Neural cell (in vitro differentiated cells): ENCODE measurements around the gene STRAP. TPM values are rescaled to one million over a fixed set of nuclear protein-coding genes. Genes with fewer than 3 reads are reported as not detected.
"Not testable (repeated sequence)": the region's sequence is repeated elsewhere in the genome, so short reads cannot be mapped to it uniquely, and the experiment has no call there.

Experiments used
- H2AFZ ChIP-seq: fragments of 200-600, 300-800 bp; sonication (generic), shearing (Covaris generic); 2 replicates; pipeline ENCODE4 v1.6.0; 2014; ENCODE audit warnings: low read depth, mild to moderate bottlenecking, antibody characterized with exemption, low read length, moderate library complexity
- H3F3A ChIP-seq: fragments of 200-600 bp; shearing (Covaris generic); 2 replicates; pipeline ENCODE4 v1.6.1; 2016; ENCODE audit warnings: mild to moderate bottlenecking, moderate library complexity, mixed read lengths, antibody characterized with exemption, low read length; ENCODE audit not compliant: insufficient read depth, poor library complexity, severe bottlenecking
- H3K27ac ChIP-seq: fragments of 200-600, 300-800 bp; sonication (generic), shearing (Covaris generic); 2 replicates; pipeline ENCODE4 v1.5.1; 2014; ENCODE audit warnings: mild to moderate bottlenecking, low read length, moderate library complexity
- H3K27me3 ChIP-seq: fragments of 300-800, 200-600 bp; sonication (generic), shearing (Covaris generic); 2 replicates; pipeline ENCODE4 v1.6.0; 2014; ENCODE audit warnings: mild to moderate bottlenecking, low read depth, low read length, moderate library complexity; ENCODE audit not compliant: insufficient read depth
- H3K36me3 ChIP-seq: fragments of 300-800, 200-600 bp; sonication (generic), shearing (Covaris generic); 2 replicates; pipeline ENCODE4 v1.5.1; 2014; ENCODE audit warnings: mild to moderate bottlenecking, antibody characterized with exemption, low read length, moderate library complexity; ENCODE audit not compliant: insufficient read depth
- H3K4me2 ChIP-seq: fragments of 300-800, 200-600 bp; sonication (generic), shearing (Covaris generic); 2 replicates; pipeline ENCODE4 v1.6.0; 2014; ENCODE audit warnings: mild to moderate bottlenecking, low read length
- H3K4me3 ChIP-seq: fragments of 300-800, 200-600 bp; sonication (generic), shearing (Covaris generic); 2 replicates; pipeline ENCODE4 v1.5.1; 2014; ENCODE audit warnings: mild to moderate bottlenecking, low read length, moderate library complexity
- H3K79me2 ChIP-seq: fragments of 200-600 bp; shearing (Covaris generic); replicated peaks from 2 replicates; pipeline ENCODE4 v1.6.0; 2014; ENCODE audit warnings: mild to moderate bottlenecking, low read length, moderate library complexity; ENCODE audit not compliant: insufficient read depth
- H3K9ac ChIP-seq: fragments of 300-800, 200-600 bp; sonication (generic), shearing (Covaris generic); 2 replicates; pipeline ENCODE4 v1.6.1; 2016; ENCODE audit warnings: mild to moderate bottlenecking, low read length, mixed read lengths
- H3K9me2 ChIP-seq: fragments of 200-600 bp; shearing (Covaris generic); 2 replicates; pipeline ENCODE4 v1.6.1; 2016; ENCODE audit warnings: mild to moderate bottlenecking, low read length, mixed read lengths; ENCODE audit not compliant: insufficient read depth
- H3K9me3 ChIP-seq: fragments of 200-600, 300-800 bp; sonication (generic), shearing (Covaris generic); 2 replicates; pipeline ENCODE4 v1.6.1; 2016; ENCODE audit warnings: mild to moderate bottlenecking, mixed run types, low read length, moderate library complexity, mixed read lengths
- H4K20me1 ChIP-seq: fragments of 200-600 bp; shearing (Covaris generic); 2 replicates; pipeline ENCODE4 v1.6.1; 2016; ENCODE audit warnings: mild to moderate bottlenecking, mixed run types; ENCODE audit not compliant: insufficient read depth
- CTCF ChIP-seq: fragments of 450-650 bp; IDR thresholded peaks from 2 replicates; pipeline ENCODE4 v1.5.1; 2014; ENCODE audit warnings: antibody characterized with exemption, mild to moderate bottlenecking, moderate library complexity; ENCODE audit not compliant: poor library complexity, severe bottlenecking
- EP300 ChIP-seq: fragments of 450-650 bp; conservative IDR thresholded peaks from 2 replicates; pipeline ENCODE4 v1.6.1; 2014; ENCODE audit warnings: antibody characterized with exemption, mild to moderate bottlenecking, moderate library complexity; ENCODE audit not compliant: poor library complexity, severe bottlenecking
- EZH2 ChIP-seq: fragments of 200-600, 300-800 bp; shearing (Covaris generic), sonication (generic); IDR thresholded peaks from 2 replicates; pipeline ENCODE4 v1.6.1; 2014; ENCODE audit warnings: antibody characterized with exemption, low read length, borderline replicate concordance, mild to moderate bottlenecking; ENCODE audit not compliant: insufficient read depth, poor library complexity, severe bottlenecking
- MXI1 ChIP-seq: fragments of 450-650 bp; conservative IDR thresholded peaks from 2 replicates; pipeline ENCODE4 v1.6.1; 2014; ENCODE audit warnings: antibody characterized with exemption, mild to moderate bottlenecking; ENCODE audit not compliant: poor library complexity, severe bottlenecking
- POLR2AphosphoS5 ChIP-seq: IDR thresholded peaks from 2 replicates; pipeline ENCODE4 v1.6.1; 2012
- RAD21 ChIP-seq: fragments of 450-650 bp; conservative IDR thresholded peaks from 2 replicates; pipeline ENCODE4 v1.6.1; 2014; ENCODE audit warnings: antibody characterized with exemption, mild to moderate bottlenecking, moderate library complexity
- REST ChIP-seq: IDR thresholded peaks from 2 replicates; pipeline ENCODE4 v1.6.1; 2012; ENCODE audit warnings: borderline replicate concordance
- SMC3 ChIP-seq: fragments of 450-650 bp; conservative IDR thresholded peaks from 2 replicates; pipeline ENCODE4 v1.6.1; 2014; ENCODE audit warnings: antibody characterized with exemption, mild to moderate bottlenecking, moderate library complexity; ENCODE audit not compliant: poor library complexity
- TAF1 ChIP-seq: IDR thresholded peaks from 2 replicates; pipeline ENCODE4 v1.6.1; 2012; ENCODE audit warnings: low read depth
- polyA plus RNA-seq: library from polyadenylated mRNA; depleted of rRNA; stranded (reverse); fragments of >200 nt; gene quantifications from 2 replicates; pipeline ENCODE4 v1.2.3, GENCODE V29; 2014

Gene STRAP
- polyA plus RNA-seq, 1 donor from 2014 or later, result 213 TPM

- H3K36me3 ChIP-seq, H3K9ac ChIP-seq, H2AFZ ChIP-seq, H3K4me2 ChIP-seq, H4K20me1 ChIP-seq, H3K27ac ChIP-seq, H3K4me3 ChIP-seq, H3K79me2 ChIP-seq, H3K9me3 ChIP-seq, H3K9me2 ChIP-seq, H3K27me3 ChIP-seq, H3F3A ChIP-seq: not testable (repeated sequence)
Observed at GRCh38 chr12:15914131-15914530, 31.9 kb downstream of the STRAP start.

- Histone ChIP-seq H3K9me2 (no peaks in the 10 kb centered on the region), H3K27ac (no peak overlapping the region), H3F3A (no peaks in the 10 kb centered on the region), H4K20me1 (no peaks in the 10 kb centered on the region), H3K4me2 (no peak overlapping the region), H3K9me3 (no peaks in the 10 kb centered on the region), H3K79me2 (no peaks in the 10 kb centered on the region), H2AFZ (no peak overlapping the region), H3K27me3 (no peaks in the 10 kb centered on the region), H3K36me3 (no peaks in the 10 kb centered on the region), H3K9ac (no peak overlapping the region), H3K4me3 (no peak overlapping the region)
- no peak for TF ChIP-seq CTCF
- TF ChIP-seq POLR2AphosphoS5, result no peak
- TF ChIP-seq REST, result no peak
- no peak for TF ChIP-seq EP300
- TF ChIP-seq MXI1, result no peak
- no peak for TF ChIP-seq RAD21
- TF ChIP-seq SMC3, result no peak
- no peak for TF ChIP-seq TAF1
- no peak for TF ChIP-seq EZH2
Observed at GRCh38 chr12:15918066-15918465, 35.9 kb downstream of the STRAP start.

- H2AFZ ChIP-seq, result no peak overlapping the region
- no peak overlapping the region for H3K4me2 ChIP-seq
- H3K27me3 ChIP-seq, result no peaks in the 10 kb centered on the region
- TF ChIP-seq POLR2AphosphoS5 (no peak), EZH2 (no peak), REST (no peak), RAD21 (no peak), EP300 (no peak), TAF1 (no peak), SMC3 (no peak), MXI1 (no peak), CTCF (no peak)
- H3K36me3 ChIP-seq, result no peaks in the 10 kb centered on the region
- no peaks in the 10 kb centered on the region for H3K9me3 ChIP-seq
- H3K4me3 ChIP-seq, result no peak overlapping the region
- H3K27ac ChIP-seq, result no peak overlapping the region
- H3K9ac ChIP-seq, result no peak overlapping the region
- H4K20me1 ChIP-seq, result no peaks in the 10 kb centered on the region
- H3K9me2 ChIP-seq, result no peaks in the 10 kb centered on the region
- no peaks in the 10 kb centered on the region for H3F3A ChIP-seq
- no peaks in the 10 kb centered on the region for H3K79me2 ChIP-seq
Observed at GRCh38 chr12:15919418-15919817, 37.2 kb downstream of the STRAP start.
